HG03354 (cell line): ENCODE data around the gene BCAS3.
"Not testable (repeated sequence)": the region's sequence is repeated elsewhere in the genome, so short reads cannot be mapped to it uniquely, and the experiment has no call there.

ENCODE experiments used
- ATAC-seq: cut with Tn5 transposase; IDR thresholded peaks from one replicate; pipeline ENCODE4 v1.9.1; 2021; ENCODE audit warnings: mild to moderate bottlenecking; ENCODE audit not compliant: unreplicated experiment, poor library complexity, severe bottlenecking

Gene BCAS3

DNA sequence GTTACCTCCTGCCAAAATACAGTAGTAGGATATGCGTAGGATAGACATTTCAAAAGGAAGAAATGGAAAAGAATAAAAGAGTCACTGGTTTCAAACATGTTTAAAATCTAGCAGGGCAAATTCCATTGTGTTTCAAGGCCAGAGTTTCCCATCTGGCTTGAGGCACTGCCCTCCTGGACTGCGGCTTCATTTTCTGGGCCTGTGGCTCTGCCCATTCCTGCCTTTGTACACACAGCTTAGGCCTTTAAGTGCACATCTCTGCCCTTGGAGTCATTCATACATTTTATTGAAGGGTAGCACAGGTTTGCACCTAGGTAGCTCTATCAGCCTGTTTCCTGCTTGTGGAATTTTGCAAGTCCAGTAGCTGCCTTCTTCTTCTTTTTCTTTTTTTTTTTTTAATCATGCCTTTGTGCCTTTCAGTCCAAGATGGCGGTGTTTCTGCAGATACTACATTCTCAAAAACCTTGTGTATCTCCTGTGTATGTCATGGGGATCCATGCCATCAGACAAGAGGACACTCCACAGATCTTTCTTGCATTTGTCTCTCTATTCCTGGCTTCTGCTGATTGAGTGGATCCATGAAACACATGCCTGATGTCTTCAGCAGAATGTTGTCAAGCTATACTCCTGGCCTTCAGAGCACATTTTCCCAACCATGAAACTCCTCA, 282.9 kb downstream of the BCAS3 start:
- no peak for ATAC-seq

DNA sequence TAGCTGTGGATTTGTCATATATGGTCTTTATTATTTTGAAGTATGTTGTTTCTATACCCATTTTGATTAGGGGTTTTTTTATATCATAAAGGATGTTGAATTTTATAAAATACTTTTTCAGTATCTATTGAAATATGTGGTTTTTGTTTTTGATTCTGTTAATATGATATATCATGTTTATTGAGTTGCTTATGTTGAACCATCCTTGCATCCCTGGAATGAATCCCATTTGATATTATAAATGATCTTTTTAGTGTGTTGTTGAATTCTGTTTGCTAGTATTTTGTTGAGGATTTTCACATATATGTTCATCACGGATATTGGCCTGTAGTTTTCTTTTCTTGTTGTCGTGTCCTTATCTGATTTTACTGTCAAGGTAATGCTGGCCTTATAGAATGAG, 286.5 kb downstream of the BCAS3 start:
- no peak for ATAC-seq

DNA sequence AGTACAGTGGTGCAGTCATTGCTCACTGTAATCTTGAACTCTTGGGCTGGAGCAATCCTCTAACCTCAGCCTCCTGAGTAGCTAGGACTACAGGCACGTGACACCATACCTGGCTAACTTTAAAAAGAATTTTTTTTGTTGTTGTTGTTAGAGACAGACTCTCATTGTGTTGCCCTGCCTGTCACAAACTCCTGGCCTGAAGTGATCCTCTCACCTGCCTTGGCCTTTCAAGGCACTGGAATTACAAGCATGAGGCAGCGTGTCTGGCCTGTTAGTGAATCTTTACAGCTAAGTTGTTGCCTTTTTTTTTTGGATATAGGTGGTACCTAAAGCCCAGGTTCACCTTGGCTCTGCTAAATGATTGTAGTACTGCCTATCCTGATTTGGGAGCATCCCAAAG, 290.6 kb downstream of the BCAS3 start:
- no peak for ATAC-seq

DNA sequence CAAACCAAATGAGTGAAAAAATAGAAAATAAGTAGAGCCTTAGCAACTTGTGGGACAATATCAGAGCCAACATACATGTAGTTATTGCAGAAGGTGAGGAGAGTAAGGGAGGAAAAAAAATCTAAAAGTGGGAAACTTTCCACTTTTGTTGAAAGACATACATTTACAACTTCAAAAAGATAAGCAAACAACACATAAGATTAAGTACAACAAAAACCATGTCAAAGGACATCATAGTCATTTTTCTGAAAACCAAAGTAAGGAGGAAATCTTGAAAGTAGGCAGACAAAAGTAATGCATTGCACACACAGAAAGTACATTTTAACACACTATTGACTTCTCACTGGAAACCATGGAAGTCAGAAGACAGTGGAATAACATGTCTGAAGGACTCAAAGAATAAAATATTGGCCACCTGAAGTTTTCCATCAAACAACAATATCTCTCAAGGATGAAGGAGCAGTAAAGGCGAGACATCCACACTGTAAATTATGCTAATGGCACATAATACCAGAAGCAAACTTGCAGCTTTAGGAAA, 291.9 kb downstream of the BCAS3 start:
- no peak for ATAC-seq

DNA sequence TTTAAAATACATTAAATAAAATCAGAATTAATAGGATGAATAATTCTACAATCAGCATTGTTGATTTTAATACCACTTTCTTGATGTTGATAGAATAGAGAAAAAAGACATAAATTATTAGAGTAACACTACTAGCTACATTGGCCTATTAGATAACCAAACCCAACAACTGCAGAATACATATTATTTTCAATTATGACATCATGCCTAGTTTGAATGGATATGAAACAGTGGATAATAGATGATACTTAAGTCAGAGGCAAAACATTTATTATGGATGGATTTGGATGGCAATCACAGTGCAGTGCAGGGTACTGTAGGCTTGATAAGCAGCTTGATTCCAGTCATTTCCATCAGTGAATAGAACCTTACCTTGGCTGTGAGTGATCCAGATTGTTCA, 293.1 kb downstream of the BCAS3 start:
- ATAC-seq: no peak

DNA sequence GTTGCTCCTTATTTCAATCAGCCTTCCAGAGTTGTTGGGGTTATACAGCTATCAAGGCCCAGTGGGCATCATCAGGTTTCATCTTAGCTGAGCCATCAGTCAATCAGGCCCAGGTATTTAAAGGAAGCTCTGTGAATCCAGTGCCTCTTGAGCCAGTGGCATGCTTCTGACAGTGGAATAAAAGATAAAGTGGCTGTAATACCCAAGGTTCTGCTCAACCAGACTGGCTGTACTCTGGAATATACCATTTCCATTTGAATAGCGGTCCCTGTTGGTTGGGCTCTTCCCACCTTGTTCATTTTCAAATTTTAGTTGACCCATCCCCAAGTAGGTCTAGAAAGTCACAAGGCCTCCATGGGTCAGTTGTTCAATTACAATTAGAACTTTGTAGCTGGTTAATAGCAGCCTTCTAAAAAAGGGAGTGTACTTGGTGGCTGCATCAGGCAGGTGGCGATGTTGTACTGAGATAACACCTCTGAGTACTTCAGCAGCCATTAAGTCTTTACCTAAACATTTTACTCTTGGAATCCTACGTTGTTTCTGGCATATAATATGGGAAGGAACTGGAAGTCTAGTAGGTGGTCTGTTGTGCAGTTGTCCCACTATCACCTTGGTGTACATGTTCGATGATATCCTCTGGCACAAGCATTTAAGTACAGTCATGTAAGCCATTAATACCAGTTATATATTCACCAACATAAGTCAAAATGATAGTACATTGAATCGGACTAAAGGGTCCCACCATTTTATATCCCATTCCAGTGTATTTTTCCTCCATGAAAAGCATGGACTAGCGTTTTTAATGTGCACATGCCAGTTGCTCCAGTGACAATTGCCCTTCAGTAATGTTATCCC, 294.1 kb downstream of the BCAS3 start:
- ATAC-seq: no peak

DNA sequence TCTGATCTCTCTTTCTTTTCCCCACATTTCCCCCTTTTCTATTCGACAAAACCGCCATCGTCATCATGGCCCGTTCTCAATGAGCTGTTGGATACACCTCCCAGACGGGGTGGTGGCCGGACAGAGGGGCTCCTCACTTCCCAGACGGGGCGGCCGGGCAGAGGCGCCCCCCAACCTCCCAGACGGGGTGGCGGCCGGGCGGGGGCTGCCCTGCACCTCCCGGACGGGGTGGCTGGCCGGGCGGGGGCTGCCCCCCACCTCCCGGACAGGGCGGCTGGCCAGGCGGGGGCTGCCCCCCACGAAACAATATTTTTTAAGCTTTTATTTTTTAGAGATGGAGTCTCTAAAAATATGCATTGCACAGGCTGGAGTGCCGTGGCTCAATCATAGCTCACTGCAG, 299.2 kb downstream of the BCAS3 start:
- not testable (repeated sequence) for ATAC-seq

DNA sequence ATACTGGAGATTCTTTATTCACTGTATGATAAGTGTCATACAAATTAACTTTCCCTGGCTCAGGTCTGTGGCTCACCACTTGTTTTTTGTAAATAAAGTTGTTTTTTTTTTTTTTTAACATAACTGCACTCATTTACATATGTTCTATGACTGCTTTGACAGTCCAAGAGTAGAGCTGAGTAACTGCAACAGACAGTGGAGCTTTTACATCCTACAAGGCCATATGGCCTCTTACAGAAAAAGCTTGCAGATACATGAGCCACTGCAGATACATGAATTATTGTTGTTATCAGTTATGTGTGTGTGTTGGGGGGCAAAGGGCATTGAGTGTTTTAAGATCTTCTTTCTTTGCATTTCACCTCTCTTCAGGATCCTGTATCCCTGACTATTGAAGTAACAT, 311.7 kb downstream of the BCAS3 start:
- ATAC-seq: no peak

DNA sequence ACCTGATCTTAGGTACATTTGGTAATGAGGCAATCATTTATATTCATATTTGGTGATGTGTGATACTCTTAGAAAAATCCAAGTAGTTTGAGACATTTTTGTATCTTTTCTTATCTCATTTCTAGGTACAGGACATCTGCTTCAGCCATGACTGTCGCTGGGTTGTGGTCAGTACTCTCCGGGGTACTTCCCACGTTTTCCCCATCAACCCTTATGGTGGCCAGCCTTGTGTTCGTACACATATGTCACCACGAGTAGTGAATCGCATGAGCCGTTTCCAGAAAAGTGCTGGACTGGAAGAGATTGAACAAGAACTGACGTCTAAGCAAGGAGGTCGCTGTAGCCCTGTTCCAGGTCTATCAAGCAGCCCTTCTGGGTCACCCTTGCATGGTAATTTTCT, 312.2 kb downstream of the BCAS3 start:
- no peak for ATAC-seq

DNA sequence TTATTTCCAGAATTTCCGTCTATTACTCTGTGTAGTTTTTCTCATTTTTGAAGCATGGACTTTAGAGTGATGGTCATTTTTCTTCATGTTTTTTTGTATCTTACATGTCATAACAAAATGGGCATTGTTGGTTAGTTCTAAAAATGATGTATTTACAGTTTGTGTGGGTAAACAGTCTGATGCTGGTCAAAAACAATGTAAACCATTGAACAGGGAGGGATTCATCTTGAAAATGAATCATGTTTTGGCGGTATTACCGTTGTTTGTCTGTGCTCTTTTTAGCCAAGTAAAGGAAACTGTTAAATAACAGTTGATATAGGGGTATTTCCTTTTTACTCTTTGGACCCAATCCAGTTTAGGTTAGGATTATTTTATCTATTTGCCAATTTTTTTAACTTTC, 315.8 kb downstream of the BCAS3 start:
- ATAC-seq: no peak

DNA sequence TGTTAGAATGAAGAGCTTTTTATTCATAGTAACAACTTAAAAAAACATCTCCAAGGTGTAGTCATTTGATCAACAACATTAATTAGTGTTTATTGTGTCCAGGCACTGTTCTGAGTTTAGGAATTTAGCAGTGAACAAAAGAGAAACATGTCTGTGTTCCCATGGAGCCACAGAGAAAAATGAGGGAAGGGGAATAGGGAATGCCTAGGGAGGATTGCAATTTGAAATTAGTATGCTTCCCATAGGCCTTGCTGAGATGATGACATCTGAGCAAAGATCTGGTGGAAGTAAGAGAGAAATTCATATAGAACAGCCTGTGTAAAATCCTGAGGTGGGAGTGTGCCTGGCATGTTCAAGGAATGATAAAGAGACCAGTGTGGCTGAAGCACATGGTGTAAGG, 318.0 kb downstream of the BCAS3 start:
- ATAC-seq: no peak

DNA sequence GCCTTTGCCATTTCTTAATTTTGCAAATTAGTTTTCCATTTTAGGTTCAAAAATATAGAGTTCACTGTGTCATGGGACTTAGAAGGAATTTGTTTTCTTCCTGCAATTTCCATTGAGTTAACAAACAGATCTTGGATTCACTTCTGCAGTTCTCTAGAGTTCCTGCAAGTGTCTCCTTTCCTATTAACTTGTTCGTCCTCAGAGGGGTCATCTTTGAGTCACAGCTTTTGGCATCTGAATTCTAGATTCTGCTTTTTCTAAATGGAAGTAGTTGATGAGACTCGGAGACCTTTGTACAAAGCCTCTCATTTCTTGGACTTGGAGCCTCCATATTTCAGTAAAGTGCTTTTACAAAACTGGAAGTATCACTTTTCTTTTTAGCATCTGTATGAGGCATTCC, 323.3 kb downstream of the BCAS3 start:
- no peak for ATAC-seq

DNA sequence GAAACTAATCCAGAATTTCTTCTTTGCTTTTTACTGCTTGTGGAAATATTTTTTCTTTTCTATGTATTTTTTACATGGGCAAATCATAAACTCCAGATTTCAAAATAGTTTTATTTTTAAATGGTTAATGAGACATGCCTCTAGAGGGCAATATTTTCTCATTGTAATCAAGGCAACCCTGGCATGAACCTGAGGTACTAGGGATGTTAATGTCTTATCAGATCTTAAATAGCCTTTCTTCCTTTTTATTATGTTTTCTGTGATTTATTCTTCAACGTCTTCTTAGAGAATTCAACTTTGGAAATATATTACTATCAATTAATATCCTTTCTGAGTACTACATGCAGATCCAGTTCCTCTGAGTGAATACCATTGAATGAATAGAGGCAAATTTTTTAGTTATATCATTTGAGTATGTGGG, 324.7 kb downstream of the BCAS3 start:
- no peak for ATAC-seq

DNA sequence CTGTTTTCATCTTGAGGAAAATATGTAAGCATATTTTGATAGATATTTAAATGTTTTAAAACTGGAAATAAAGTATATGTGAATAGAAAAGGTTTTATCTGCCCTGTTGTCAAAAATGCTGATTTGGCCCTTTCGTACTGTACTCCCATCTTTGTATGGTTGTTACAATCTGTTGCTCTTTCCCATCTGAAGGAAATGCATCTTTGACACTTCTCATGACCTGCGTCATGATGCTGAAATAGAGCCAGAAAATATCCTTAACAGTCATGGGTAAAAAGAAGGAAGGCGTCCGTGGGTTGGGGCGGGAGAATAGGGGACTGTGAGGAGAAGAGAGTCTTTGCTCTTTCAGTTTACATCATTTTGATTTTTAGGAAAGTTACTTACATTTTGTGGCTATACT, 327.7 kb downstream of the BCAS3 start:
- ATAC-seq: no peak

DNA sequence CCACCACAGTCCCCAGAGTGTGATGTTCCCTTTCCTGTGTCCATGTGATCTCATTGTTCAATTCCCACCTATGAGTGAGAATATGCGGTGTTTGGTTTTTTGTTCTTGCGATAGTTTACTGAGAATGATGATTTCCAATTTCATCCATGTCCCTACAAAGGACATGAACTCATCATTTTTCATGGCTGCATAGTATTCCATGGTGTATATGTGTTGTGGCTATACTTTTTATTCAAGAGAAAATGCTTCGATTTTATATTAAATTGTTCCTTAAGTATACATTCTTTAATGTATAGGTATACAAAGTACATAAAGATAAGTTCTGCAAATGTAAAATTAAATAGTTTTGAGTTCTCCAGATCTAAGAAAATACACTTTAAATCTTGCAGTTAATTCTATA, 328.3 kb downstream of the BCAS3 start:
- not testable (repeated sequence) for ATAC-seq

DNA sequence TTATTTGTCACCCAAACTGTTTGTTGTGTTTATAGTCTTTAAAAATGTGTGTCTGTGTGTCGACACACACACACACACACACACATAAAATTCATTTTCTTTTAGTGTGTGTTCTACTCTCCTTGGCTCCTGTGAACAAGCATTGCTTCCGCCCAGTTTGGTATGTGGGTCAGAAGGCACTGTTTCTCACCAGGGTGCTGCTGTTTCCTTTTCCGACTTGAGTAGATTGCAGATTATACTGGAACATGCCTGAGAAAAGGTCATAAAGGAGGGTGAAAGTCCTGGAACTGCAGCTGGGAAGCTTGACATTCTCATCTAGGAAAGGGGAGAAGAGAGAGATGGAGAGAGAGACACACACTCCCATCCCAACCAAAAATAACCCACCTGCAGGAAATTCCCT, 330.3 kb downstream of the BCAS3 start:
- ATAC-seq: no peak

DNA sequence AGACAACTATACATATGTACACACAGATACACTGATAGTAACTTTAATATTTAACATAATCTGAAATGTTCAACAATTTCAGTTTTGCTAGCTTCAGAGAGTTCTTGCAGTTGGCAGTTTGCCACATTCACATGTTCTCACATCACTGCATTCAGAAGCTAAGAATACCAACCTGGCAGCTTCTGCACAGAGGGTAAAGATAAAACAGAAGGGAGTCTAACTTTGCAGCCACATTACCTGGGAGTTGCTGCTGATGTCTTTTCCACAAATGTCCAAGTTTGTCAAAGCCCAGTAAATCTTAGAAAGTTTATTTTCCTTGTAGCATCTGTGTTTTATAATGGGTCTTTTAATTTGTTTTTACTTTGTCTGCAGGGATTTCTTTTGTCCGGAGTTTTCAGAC, 332.0 kb downstream of the BCAS3 start:
- ATAC-seq: no peak

DNA sequence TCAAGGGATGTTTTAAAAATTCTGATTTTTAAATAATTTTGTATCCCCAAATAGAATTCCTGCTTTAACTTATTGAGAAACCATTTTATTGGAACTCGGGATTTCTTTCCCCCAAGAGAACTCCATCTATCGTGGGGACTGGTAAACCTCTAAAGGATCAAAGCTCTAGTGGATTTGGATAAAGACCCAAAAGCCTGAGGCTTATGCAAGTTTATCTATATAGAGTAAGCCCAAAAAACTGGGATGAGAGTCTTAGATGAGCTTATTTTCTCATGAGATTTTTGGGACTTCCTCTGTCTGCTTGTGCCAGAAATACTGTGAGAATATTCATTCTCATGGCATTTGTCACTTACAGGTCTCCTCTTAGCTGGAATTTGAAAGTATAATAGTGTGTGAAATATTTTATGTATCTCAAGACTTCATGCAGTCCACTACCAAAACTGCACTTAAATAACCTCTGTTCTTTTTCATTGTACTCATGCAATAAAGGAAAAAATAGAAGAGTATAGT, 333.1 kb downstream of the BCAS3 start:
- ATAC-seq: no peak

DNA sequence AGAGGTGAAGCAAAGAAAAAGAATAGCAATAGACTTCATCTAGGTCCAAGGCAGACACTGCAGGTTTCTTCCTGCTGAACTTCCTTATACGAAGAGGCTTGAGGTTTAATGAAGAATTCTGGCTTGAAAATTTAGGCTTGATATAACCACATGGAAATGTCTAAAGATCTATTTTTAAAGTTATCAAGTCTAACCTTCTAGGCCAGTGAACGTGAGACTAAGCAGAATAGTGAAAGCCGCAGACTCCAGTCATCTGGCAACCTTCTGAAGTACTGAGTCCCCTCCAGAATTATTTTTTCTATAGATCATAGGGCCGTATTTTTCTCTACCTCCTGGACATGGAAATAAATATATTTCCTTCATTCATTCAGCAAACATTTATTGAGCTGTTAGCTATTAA, 333.6 kb downstream of the BCAS3 start:
- no peak for ATAC-seq

DNA sequence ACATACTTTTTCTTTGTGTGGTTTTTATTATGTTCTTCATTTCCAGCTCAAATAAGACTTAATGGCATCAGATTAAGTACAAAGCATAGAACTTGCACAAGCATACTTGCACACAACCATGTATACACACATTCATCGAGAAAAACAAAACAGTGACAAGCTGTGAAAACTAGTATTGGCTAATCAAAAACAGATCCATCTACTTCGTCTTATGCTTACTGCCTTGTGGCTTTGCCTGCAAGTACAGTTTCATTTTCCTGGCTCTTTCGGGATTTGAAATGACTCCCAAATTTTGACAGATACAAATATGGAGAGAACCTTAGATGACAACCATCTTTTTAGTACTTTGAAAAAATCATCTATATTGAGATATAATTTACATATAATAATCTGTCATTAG, 338.3 kb downstream of the BCAS3 start:
- ATAC-seq: no peak
